22Rv1 (cell line): ENCODE measurements around the gene KRTDAP.

Experiments used
- H3K27ac ChIP-seq: fragments of 450-650 bp; 2 replicates; pipeline ENCODE4 v1.5.1; 2017
- ZFX ChIP-seq: fragments of 450-650 bp; IDR thresholded peaks from 2 replicates; pipeline ENCODE4 v1.6.1; 2017; ENCODE audit warnings: antibody characterized with exemption, borderline replicate concordance
- TF ChIP-seq, protein P1 (sequence below): fragments of 450-650 bp; IDR thresholded peaks from 2 replicates; pipeline ENCODE4 v1.5.1; 2017; ENCODE audit warnings: mild to moderate bottlenecking

KRTDAP gene, protein sequence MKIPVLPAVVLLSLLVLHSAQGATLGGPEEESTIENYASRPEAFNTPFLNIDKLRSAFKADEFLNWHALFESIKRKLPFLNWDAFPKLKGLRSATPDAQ

DNA sequence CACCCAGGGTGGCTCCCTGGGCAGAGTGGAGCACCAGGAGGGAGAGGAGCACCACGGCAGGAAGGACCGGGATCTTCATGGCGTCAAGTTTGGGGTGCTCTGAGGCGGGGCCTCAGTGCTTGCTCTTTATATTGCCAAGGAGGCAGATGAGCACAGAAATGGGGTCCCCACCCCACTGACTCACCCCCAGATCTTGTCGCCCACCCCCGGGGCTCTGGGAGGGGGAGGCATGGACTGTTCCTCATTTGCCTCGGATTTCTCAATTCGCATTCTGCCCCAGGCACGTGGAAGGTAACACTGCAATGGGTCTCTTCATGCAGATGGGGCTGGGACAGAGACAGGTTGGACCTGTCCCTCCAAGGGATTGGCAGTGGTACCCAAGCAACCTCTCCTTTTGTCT lies at the start of gene KRTDAP:
Gene KRTDAP (minus strand): TSS at position 101 of the 400 bp plus-strand sequence. CDS start 22 bp downstream, at position 79.
- H3K27ac ChIP-seq, result no peak within 1 kb of the TSS
- no peak for TF ChIP-seq ZFX
- TF ChIP-seq, protein P1, sequence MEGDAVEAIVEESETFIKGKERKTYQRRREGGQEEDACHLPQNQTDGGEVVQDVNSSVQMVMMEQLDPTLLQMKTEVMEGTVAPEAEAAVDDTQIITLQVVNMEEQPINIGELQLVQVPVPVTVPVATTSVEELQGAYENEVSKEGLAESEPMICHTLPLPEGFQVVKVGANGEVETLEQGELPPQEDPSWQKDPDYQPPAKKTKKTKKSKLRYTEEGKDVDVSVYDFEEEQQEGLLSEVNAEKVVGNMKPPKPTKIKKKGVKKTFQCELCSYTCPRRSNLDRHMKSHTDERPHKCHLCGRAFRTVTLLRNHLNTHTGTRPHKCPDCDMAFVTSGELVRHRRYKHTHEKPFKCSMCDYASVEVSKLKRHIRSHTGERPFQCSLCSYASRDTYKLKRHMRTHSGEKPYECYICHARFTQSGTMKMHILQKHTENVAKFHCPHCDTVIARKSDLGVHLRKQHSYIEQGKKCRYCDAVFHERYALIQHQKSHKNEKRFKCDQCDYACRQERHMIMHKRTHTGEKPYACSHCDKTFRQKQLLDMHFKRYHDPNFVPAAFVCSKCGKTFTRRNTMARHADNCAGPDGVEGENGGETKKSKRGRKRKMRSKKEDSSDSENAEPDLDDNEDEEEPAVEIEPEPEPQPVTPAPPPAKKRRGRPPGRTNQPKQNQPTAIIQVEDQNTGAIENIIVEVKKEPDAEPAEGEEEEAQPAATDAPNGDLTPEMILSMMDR, result no peak

DNA sequence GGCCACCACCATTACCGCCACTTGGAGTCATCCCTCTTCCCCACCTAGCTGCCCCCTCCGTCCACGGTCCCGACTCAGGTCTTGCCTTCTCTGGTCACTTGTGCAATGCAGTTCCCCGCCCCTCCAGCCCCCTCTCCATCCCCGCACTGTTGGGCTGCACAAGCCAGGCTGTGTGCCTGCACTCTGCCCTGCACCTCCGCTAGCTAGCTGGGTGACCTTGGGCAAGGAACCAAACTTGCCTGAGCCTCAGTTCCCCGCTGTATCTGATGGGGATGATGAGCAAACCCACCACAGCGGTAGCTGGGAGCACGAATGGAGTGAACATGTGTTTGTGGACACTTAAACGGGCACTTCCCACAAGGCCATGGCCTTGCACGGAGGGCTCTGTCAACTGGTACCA lies 49.6 kb upstream of the KRTDAP start:
- H3K27ac ChIP-seq, result no peak overlapping the region
- TF ChIP-seq, protein P1, result no peak

DNA sequence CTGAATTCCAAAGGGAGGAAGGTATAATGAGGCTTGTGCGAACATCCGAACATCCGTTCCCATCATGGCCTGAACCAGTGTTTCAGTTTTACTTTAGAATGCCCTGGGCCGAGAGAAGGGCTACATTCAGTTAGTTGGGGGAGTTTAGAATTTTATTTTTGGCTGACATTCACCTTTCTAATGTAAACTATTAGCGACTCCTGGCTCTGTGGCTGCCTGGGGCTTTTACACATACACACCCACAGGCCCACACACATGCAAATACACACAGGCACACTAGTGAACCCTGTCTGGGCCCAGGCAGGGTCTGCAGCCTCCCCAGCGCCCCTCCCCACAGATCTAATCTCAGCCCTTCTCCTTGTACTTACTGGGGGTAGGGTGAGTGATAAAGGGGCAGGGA lies 49.0 kb upstream of the KRTDAP start:
- no peak for TF ChIP-seq ZFX
- TF ChIP-seq, protein P1, result no peak
- no peak overlapping the region for H3K27ac ChIP-seq

DNA sequence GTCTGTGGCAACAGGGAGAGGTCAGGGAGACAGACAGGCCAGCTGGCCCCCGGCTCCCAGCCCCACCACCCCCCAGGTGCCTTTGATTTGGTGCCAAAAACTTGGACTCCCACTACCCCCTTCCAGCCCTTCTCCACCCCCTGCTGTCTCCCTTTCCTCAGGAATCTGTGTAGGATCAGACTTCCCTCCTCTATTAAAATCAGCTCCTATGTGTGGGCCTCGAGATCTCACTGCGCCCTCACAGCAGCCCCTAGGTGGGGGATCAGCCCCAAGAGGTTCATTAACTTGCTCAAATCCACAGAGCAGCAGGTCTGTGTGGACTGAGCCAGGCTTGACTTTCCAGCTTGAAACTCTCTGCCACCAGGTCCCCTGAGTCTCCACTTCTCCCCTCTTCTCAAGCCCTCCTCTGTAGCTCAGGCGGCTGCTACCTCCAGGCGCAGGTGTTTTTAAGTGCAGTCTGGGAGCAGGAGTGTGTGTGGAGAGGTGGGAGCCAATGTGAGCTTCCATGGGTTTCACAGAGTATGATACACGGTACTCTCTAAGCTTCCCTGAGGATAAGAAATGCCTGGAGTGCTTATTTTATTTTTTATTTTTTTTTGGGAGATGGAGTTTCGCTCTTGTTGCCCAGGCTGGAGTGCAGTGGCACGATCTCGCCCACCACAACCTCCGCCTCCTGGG lies 44.7 kb upstream of the KRTDAP start:
- no peak for TF ChIP-seq ZFX
- TF ChIP-seq, protein P1, result no peak
- H3K27ac ChIP-seq, result no peak overlapping the region

DNA sequence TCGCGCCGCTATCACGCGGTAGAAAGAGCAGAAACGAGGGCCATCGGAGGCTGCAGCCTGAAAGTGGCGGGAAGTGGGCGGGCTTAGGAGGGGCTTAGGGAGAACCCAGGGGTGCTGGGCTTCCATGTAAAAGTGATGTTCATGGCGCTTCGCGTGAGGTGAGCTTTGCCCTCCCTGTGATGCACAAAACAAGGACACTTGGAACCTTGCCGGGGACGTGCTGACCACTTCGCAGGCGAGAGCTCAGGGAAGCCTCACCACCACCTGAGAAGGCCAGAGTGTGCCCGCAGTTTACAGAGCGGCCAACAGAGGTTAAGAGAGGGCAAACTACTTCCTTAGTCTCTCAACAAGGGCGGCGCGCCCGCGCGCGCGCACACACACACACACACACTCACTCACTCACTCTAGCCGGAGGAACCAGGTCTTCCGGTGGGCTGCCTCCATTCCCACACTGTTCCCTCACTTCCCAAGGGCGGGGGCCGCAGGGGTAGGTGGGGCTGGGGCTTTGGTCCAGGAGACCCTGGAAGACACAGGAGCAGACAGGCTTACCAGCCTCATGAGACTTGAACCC lies 43.6 kb upstream of the KRTDAP start:
- no peak overlapping the region for H3K27ac ChIP-seq
- TF ChIP-seq, protein P1, result no peak
- no peak for TF ChIP-seq ZFX

DNA sequence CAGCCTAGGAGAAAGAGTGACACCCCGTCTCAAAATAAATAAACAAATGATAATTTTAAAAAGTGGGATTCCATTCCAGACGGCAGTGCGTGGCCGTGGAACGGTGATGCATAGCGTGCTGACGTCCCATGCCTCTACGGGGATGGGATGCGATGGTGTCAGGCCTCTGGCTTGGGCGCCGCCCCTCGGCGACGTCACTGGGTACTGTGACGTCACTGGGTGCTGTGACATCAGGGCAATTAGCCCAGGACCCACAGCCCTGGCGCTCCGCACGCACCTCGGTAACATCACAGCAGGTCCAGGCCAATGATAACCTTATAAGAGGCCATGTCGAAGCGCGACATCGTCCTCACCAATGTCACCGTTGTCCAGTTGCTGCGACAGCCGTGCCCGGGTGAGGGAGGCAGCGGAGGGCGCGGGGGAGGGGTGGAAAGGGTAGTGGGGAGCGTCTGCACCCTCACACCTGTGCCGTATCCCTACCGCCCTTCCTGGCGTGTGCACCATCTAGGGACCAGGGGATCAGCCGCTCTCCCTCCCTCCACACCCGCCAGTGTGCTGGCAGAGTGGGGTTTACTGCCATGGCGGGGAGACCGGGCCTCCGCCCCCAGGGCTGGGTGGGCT lies 43.0 kb upstream of the KRTDAP start, which contains the start of gene GAPDHS:
Gene GAPDHS (plus strand): TSS at position 256 of the 621 bp plus-strand sequence. CDS start 72 bp downstream, at position 328.
- H3K27ac ChIP-seq, result no peak within 1 kb of the TSS
- TF ChIP-seq ZFX, result no peak
- TF ChIP-seq, protein P1, result no peak

DNA sequence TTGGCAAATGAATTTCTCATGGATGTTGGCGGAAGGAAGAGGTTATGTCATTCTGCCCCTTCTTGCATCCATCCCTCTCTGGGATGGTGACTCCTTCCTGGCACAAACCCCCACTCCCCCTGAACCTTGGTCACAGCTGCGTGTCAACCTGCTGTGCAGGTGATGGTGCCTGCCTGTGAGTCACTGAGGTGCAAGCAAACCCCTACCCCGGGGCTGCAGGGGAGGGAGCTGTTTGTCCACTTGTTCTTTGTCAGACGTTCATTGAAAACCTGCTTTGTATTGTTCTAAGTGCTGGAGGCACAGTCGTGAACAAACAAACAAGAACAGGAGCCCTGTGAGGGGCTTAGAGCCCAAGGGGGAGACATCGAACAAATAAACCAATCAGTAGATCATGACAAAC lies 41.0 kb upstream of the KRTDAP start:
- TF ChIP-seq, protein P1, result no peak
- TF ChIP-seq ZFX, result no peak
- no peak overlapping the region for H3K27ac ChIP-seq
